Subcutaneous abdominal adipose tissue (tissue), 5 donors: ENCODE measurements around the gene TANK.
"Not testable (repeated sequence)": the region's sequence is repeated elsewhere in the genome, so short reads cannot be mapped to it uniquely, and the experiment has no call there.

Experiments
- H3K27ac ChIP-seq: one replicate; pipeline ENCODE4 v1.7.0; 2013; ENCODE audit warnings: low read depth, mild to moderate bottlenecking, inconsistent platforms, low read length, moderate library complexity
- H3K27me3 ChIP-seq, 5 donors: one replicate each; pipeline ENCODE4 v1.7.0; 2013; ENCODE audit warnings: low read length in 5 of 5, inconsistent platforms in 1 of 5; ENCODE audit not compliant: control insufficient read depth in 5 of 5, insufficient read depth in 4 of 5
- H3K36me3 ChIP-seq, 5 donors: one replicate each; pipeline ENCODE4 v1.7.0; 2013; ENCODE audit warnings: low read length in 5 of 5; ENCODE audit not compliant: control insufficient read depth in 5 of 5, insufficient read depth in 5 of 5
- H3K4me1 ChIP-seq, 5 donors: one replicate each; pipeline ENCODE4 v1.7.0; 2013; ENCODE audit warnings: low read length in 5 of 5, mild to moderate bottlenecking in 3 of 5, moderate library complexity in 1 of 5; ENCODE audit not compliant: control insufficient read depth in 5 of 5, insufficient read depth in 5 of 5
- H3K4me3 ChIP-seq, 5 donors: one replicate each; pipeline ENCODE4 v1.7.0; 2013; ENCODE audit warnings: low read length in 5 of 5, low read depth in 1 of 5
- H3K9ac ChIP-seq, 5 donors: one replicate each; pipeline ENCODE4 v1.7.0; 2013; ENCODE audit warnings: low read length in 5 of 5, mild to moderate bottlenecking in 4 of 5, moderate library complexity in 3 of 5
- H3K9me3 ChIP-seq, 5 donors: one replicate each; pipeline ENCODE4 v1.7.0; 2013; ENCODE audit warnings: low read length in 5 of 5; ENCODE audit not compliant: control insufficient read depth in 5 of 5
- donor health status: healthy.
- donor health status: healthy.
- donor health status: healthy.
- donor health status: healthy.
- donor health status: healthy.

The TANK gene

DNA sequence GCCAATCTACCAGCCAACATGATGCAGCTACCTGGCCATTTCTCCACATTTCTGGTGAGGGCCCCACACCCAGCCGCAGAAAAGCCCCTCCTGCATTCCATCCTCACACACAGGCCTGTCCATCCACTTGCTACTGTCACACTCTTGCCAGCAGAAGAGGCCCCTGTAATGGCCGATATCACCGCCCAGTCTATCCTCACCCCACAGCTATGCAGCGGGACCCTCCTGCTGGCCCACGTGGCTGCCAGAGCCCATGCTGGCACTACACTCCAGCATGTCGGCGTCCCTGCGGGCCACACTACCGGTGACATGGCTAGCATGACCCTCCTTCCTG, 122.0 kb downstream of the TANK start:
- not testable (repeated sequence) for H3K9ac ChIP-seq, H3K27me3 ChIP-seq, H3K27ac ChIP-seq, H3K36me3 ChIP-seq, H3K4me3 ChIP-seq, H3K4me1 ChIP-seq
- peaks cover 0 to 10% (median 0%) of the 10 kb centered on the region in 5 donors for H3K9me3 ChIP-seq

DNA sequence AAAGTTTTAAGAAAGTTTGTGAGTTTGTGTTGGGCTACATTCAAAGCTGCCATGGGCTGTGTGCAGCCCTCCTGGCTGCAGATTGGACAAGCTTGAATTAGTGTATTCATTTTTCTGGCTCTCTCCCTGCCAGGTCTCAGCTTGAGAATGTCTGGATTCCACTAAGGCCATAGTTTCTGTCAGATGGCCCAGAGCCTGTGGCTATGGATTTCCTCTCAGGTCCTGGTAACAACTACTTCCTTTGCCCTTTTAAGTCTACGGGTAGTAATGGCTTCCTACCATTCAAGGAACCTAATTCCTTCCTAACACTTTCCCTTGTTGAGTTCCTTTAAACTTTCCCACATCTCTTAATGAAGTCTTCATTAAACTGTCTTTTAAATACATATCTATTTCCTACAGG, 123.7 kb downstream of the TANK start:
- no peaks in the 10 kb centered on the region for H3K36me3 ChIP-seq
- H3K4me1 ChIP-seq = no peaks in the 10 kb centered on the region
- H3K4me3 ChIP-seq = no peak overlapping the region
- H3K27me3 ChIP-seq = peaks cover 0 to 4% (median 3%) of the 10 kb centered on the region in 5 donors
- no peak overlapping the region for H3K27ac ChIP-seq
- no peak overlapping the region for H3K9ac ChIP-seq
- H3K9me3 ChIP-seq = peaks cover 0 to 7% (median 0%) of the 10 kb centered on the region in 5 donors
